ENCODE data around the gene FOXL2. TPM values are rescaled to one million over a fixed set of nuclear protein-coding genes. Genes with fewer than 3 reads are reported as not detected.

The FOXL2 gene
- total RNA-seq, 1 experiment from 2014 or later: 12.7 TPM

- intact Hi-C loops (cut with micrococcal nuclease; ENCODE audit: unreplicated experiment): loop anchor here (5.0 kb wide), 1 partner anchor 33 kb away; no protein-coding TSS in a partner anchor
- BruUV-seq (replicated peaks): no TSS peak
Measured at GRCh38 chr3:138975351-138975750, 28.4 kb upstream of the FOXL2 start.

GRCh38 chr3:138974462-138974861 is 27.5 kb upstream of the FOXL2 start:
- TF ChIP-seq TCF7L2 (IDR thresholded peaks at IDR 0.05; ENCODE audit: low read depth, low read length) (no peak), SIN3A (IDR thresholded peaks at IDR 0.05; ENCODE audit: borderline replicate concordance, insufficient read depth, low read depth, low read length) (no peak), POLR2AphosphoS5 (IDR thresholded peaks at IDR 0.05; ENCODE audit: low read depth, low read length) (no peak), CTCF (IDR thresholded peaks at IDR 0.05) (no peak)
- ChIA-PET POLR2A (no interaction called here), CTCF (interaction anchor here (0.6 kb wide), 1 partner anchor 25 kb away, joined by 4 read pairs; no protein-coding TSS in a partner anchor)
- H3K27me3 ChIP-seq (ENCODE audit: control insufficient read depth, insufficient read depth, low read length): no peaks in the 10 kb centered on the region
- no peak for DNase-seq (ENCODE audit: low read depth, low spot score)
- no peaks in the 10 kb centered on the region for H3K9me3 ChIP-seq (ENCODE audit: control insufficient read depth, insufficient read depth, low read depth, low read length)
- intact Hi-C loops (cut with micrococcal nuclease; ENCODE audit: unreplicated experiment) (no loop called here), in situ Hi-C loops (cut with HindIII; ENCODE audit: low pct_unique_long_range_greater_than_20kb, low sequenced_read_pairs) (no loop called here)
- BruUV-seq (replicated peaks): no TSS peak
- H3K36me3 ChIP-seq (ENCODE audit: control insufficient read depth, insufficient read depth, low read length): no peaks in the 10 kb centered on the region
- H3K27ac ChIP-seq (ENCODE audit: low read length): no peak overlapping the region
- no peak; the same call in 1 of the 2 replicates for ATAC-seq
- H3K4me3 ChIP-seq (ENCODE audit: low read depth in 2 of 2, low read length in 2 of 2): no peak overlapping the region
- no peaks in the 10 kb centered on the region for H3K4me1 ChIP-seq (ENCODE audit: control insufficient read depth, insufficient read depth, low read length)

More at GRCh38 chr3:138975351-138975750, 28.4 kb upstream of the FOXL2 start:
- CTCF ChIA-PET: no interaction called here
- no peak for DNase-seq (ENCODE audit: low read depth, low spot score)
- Histone ChIP-seq H3K9me3 (ENCODE audit: control insufficient read depth, insufficient read depth, low read depth, low read length) (no peaks in the 10 kb centered on the region), H3K4me3 (ENCODE audit: low read depth in 2 of 2, low read length in 2 of 2) (no peak overlapping the region), H3K36me3 (ENCODE audit: control insufficient read depth, insufficient read depth, low read length) (no peaks in the 10 kb centered on the region), H3K4me1 (ENCODE audit: control insufficient read depth, insufficient read depth, low read length) (no peaks in the 10 kb centered on the region), H3K27me3 (ENCODE audit: control insufficient read depth, insufficient read depth, low read length) (no peaks in the 10 kb centered on the region), H3K27ac (ENCODE audit: low read length) (no peak overlapping the region)
- POLR2A ChIA-PET: no interaction called here
- in situ Hi-C loops (cut with HindIII; ENCODE audit: low pct_unique_long_range_greater_than_20kb, low sequenced_read_pairs): no loop called here
- no peak for TF ChIP-seq SIN3A (IDR thresholded peaks at IDR 0.05; ENCODE audit: borderline replicate concordance, insufficient read depth, low read depth, low read length)
- TF ChIP-seq TCF7L2 (IDR thresholded peaks at IDR 0.05; ENCODE audit: low read depth, low read length): no peak
- TF ChIP-seq POLR2AphosphoS5 (IDR thresholded peaks at IDR 0.05; ENCODE audit: low read depth, low read length): no peak
- no peak for TF ChIP-seq REST (IDR thresholded peaks at IDR 0.05; ENCODE audit: insufficient read depth in 1 of 2, low read depth in 2 of 2, low read length in 1 of 2)
- no peak for TF ChIP-seq CTCF (IDR thresholded peaks at IDR 0.05)
- no peak for ATAC-seq

Measured in Panc1 (cell line).